Keratinocyte (primary cell): Measurements from ENCODE around the gene BRSK2. TPM values are rescaled to one million over a fixed set of nuclear protein-coding genes. Genes with fewer than 3 reads are reported as not detected.

Experiments used
- DNase-seq: peaks from one replicate; pipeline ENCODE4 v3.0.0-alpha.2; 2011; ENCODE audit warnings: low read depth, missing footprints, low spot score
- FAIRE-seq: peaks from 2 replicates; lab custom pipeline; 2011; peaks lifted over from hg19 to GRCh38; lab: Jason Lieb, UNC
- H2AFZ ChIP-seq: 2 replicates; pipeline ENCODE4 v1.6.0; 2012; ENCODE audit warnings: low read length, control low read depth, inconsistent platforms; ENCODE audit not compliant: control insufficient read depth
- H3K27ac ChIP-seq: 2 replicates; pipeline ENCODE4 v1.5.1; 2011; ENCODE audit warnings: low read length; ENCODE audit not compliant: control insufficient read depth, insufficient read depth
- H3K27me3 ChIP-seq: 3 replicates; pipeline ENCODE4 v1.6.0; 2011; ENCODE audit warnings: low read length; ENCODE audit not compliant: control insufficient read depth, insufficient read depth; ENCODE audit errors: extremely low read depth
- H3K36me3 ChIP-seq, 2 experiments: 2 replicates in 1 of 2; 3 replicates in 1 of 2; pipeline ENCODE4 v1.5.1; 2011; ENCODE audit warnings: low read length in 2 of 2, mild to moderate bottlenecking in 1 of 2; ENCODE audit not compliant: control insufficient read depth in 2 of 2, insufficient read depth in 2 of 2; ENCODE audit errors: extremely low read depth in 1 of 2
- H3K4me1 ChIP-seq: 3 replicates; pipeline ENCODE4 v1.5.1; 2011; ENCODE audit warnings: low read length; ENCODE audit not compliant: control insufficient read depth, insufficient read depth; ENCODE audit errors: extremely low read depth
- H3K4me2 ChIP-seq: 3 replicates; pipeline ENCODE4 v1.6.0; 2011; ENCODE audit warnings: low read depth, low read length; ENCODE audit not compliant: control insufficient read depth, insufficient read depth; ENCODE audit errors: extremely low read depth
- H3K4me3 ChIP-seq, 3 experiments: fragments of 200-600 bp in 1 of 3; sonication (generic) in 1 of 3; 2 replicates in 2 of 3; 3 replicates in 1 of 3; pipeline ENCODE4 v1.5.1; 2011 to 2016; ENCODE audit warnings: low read length in 3 of 3, mild to moderate bottlenecking in 3 of 3, control low read depth in 2 of 3, inconsistent platforms in 1 of 3, low read depth in 1 of 3, mixed read lengths in 1 of 3, mixed run types in 1 of 3, moderate library complexity in 1 of 3; ENCODE audit not compliant: control insufficient read depth in 2 of 3, insufficient read depth in 2 of 3; ENCODE audit errors: extremely low read depth in 1 of 3
- H3K79me2 ChIP-seq: 2 replicates; pipeline ENCODE4 v1.6.0; 2012; ENCODE audit warnings: low read length; ENCODE audit not compliant: control insufficient read depth, insufficient read depth
- H3K9ac ChIP-seq: 3 replicates; pipeline ENCODE4 v1.6.0; 2011; ENCODE audit warnings: low read length; ENCODE audit not compliant: control insufficient read depth, insufficient read depth; ENCODE audit errors: extremely low read depth
- H3K9me1 ChIP-seq: 3 replicates; pipeline ENCODE4 v1.6.0; 2011; ENCODE audit warnings: low read length; ENCODE audit not compliant: control insufficient read depth, insufficient read depth; ENCODE audit errors: extremely low read depth
- H3K9me3 ChIP-seq: 2 replicates; pipeline ENCODE4 v1.5.1; 2012; ENCODE audit warnings: low read depth, low read length; ENCODE audit not compliant: control insufficient read depth
- H4K20me1 ChIP-seq: 3 replicates; pipeline ENCODE4 v1.6.0; 2011; ENCODE audit warnings: low read length; ENCODE audit not compliant: control insufficient read depth, insufficient read depth; ENCODE audit errors: extremely low read depth
- CTCF ChIP-seq, 3 experiments: IDR thresholded peaks in 1 of 3; conservative IDR thresholded peaks in 1 of 3; optimal IDR thresholded peaks in 1 of 3; 2 replicates in 2 of 3; 3 replicates in 1 of 3; pipeline versions ENCODE3 to v1.5.1; 2011; ENCODE audit warnings: low read length in 3 of 3, mild to moderate bottlenecking in 3 of 3, moderate library complexity in 2 of 3, control low read depth in 1 of 3, inconsistent platforms in 1 of 3; ENCODE audit not compliant: insufficient read depth in 2 of 3; ENCODE audit errors: extremely low read depth in 1 of 3
- EZH2 ChIP-seq: IDR thresholded peaks from one replicate; pipeline ENCODE4 v1.6.1; 2012; ENCODE audit warnings: inconsistent platforms, mild to moderate bottlenecking, low read length, moderate library complexity
- dilution Hi-C: fragments of 300-500 bp; cut with MboI; formaldehyde crosslinking; loops from one replicate; pipeline ENCODE4 v1.7.0; 2020; ENCODE audit warnings: low sequenced_read_pairs; ENCODE audit not compliant: extremely low pct_ligation_motif_present
- polyA plus RNA-seq, 5 experiments: library from polyadenylated mRNA; depleted of rRNA in 3 of 5; stranded (reverse) in 3 of 5; stranded (forward) in 1 of 5; unstranded in 1 of 5; fragments of >200 nt; gene quantifications; 1 replicate in 1 of 5; 2 replicates in 3 of 5; 3 replicates in 1 of 5; pipeline versions ENCODE4 v1.2.1 to v1.2.3, GENCODE V29; 2011 to 2012; ENCODE audit warnings: missing spikeins in 2 of 5, low read depth in 1 of 5, low replicate concordance in 1 of 5

BRSK2 gene
- polyA plus RNA-seq, 1 donor (not counting 4 experiments of a cell fraction or from before 2014, with no cell fraction given), result 0.09 TPM

GRCh38 chr11:1504138-1504537 lies 114.4 kb downstream of the BRSK2 start:
- Histone ChIP-seq H3K4me1 (no peaks in the 10 kb centered on the region), H3K4me2 (no peak overlapping the region), H3K36me3 (peaks cover 3 to 6% of the 10 kb centered on the region in 2 experiments), H2AFZ (no peak overlapping the region), H4K20me1 (peaks cover 56% of the 10 kb centered on the region), H3K4me3 (no peak overlapping the region), H3K9me1 (no peaks in the 10 kb centered on the region), H3K27ac (no peak overlapping the region), H3K9ac (no peak overlapping the region), H3K27me3 (no peaks in the 10 kb centered on the region), H3K9me3 (peaks cover 3% of the 10 kb centered on the region), H3K79me2 (peaks cover 89% of the 10 kb centered on the region)
- DNase-seq (no peak), FAIRE-seq (no peak)
- TF ChIP-seq EZH2, result no peak
- TF ChIP-seq CTCF (optimal IDR thresholded peaks at IDR 0.05 in 1 of 3, IDR thresholded peaks at IDR 0.05 in 1 of 3, conservative IDR thresholded peaks at IDR 0.05 in 1 of 3; ENCODE audit: extremely low read depth in 1 of 3, insufficient read depth in 2 of 3, low read length in 3 of 3), result no peak
- dilution Hi-C loops, result no loop called here

DNA sequence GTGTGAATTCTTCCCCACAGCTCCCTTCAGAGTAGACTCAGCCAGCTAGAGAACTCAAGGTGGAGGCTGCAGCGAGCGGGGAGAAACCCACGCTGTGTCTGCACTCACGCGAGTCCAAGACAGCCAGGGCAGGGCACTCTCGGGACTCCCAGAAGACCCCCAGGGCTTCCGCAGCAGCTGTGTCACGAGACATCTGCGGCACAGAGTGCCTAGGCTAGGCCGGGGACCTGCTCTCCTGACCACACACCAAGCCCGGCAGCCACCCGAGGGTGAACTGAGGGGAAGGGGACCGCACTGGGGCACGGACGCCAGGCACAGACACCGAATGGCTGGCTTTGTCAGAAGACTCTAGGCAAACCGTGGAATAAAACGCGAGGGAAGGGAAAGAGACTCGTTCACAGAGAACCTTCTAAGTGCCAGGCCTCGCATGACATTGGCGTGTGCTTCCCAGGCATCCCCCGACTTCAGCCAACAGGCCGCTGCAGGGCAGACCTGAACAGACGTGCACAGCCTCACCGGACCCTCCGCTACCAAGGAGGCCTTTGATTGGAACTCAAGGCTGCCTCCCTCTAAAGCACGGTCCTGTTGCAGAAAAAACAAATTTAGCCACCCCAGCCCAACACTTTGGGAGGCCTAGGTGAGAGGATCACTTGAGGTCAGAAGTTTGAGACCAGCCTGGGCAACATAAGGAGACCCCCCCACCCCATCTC lies 115.0 kb downstream of the BRSK2 start:
- Histone ChIP-seq H3K9me3 (no peaks in the 10 kb centered on the region), H3K9me1 (no peaks in the 10 kb centered on the region), H2AFZ (no peak overlapping the region), H3K36me3 (peaks cover 2 to 5% of the 10 kb centered on the region in 2 experiments), H3K79me2 (peaks cover 89% of the 10 kb centered on the region), H3K4me2 (no peak overlapping the region), H3K27me3 (no peaks in the 10 kb centered on the region), H4K20me1 (peaks cover 55% of the 10 kb centered on the region), H3K4me1 (no peaks in the 10 kb centered on the region), H3K9ac (no peak overlapping the region), H3K4me3 (no peak overlapping the region), H3K27ac (no peak overlapping the region)
- no peak for TF ChIP-seq EZH2
- TF ChIP-seq CTCF (optimal IDR thresholded peaks at IDR 0.05 in 1 of 3, IDR thresholded peaks at IDR 0.05 in 1 of 3, conservative IDR thresholded peaks at IDR 0.05 in 1 of 3; ENCODE audit: extremely low read depth in 1 of 3, insufficient read depth in 2 of 3, low read length in 3 of 3), result no peak
- FAIRE-seq, result no peak
- no peak for DNase-seq
- dilution Hi-C loops, result no loop called here
